WI38 (cell line): Measurements from ENCODE around the gene VWF.
A peak's percentile ranks its signal among the peaks of the same experiment; 100 is the strongest.

Experiments
- H3K4me3 ChIP-seq: 2 replicates; pipeline ENCODE4 v1.5.1; 2011; ENCODE audit warnings: low read depth, mild to moderate bottlenecking, control low read depth, low read length
- CTCF ChIP-seq: IDR thresholded peaks from 2 replicates; pipeline ENCODE4 v1.5.1; 2012; ENCODE audit warnings: low read depth, mild to moderate bottlenecking, control low read depth, low read length

The VWF gene

GRCh38 chr12:6074427-6074826 lies 50.0 kb downstream of the VWF start:
- no peak for TF ChIP-seq CTCF
- H3K4me3 ChIP-seq, result no peak overlapping the region

GRCh38 chr12:6073426-6073825 lies 51.0 kb downstream of the VWF start:
- H3K4me3 ChIP-seq, result no peak overlapping the region
- TF ChIP-seq CTCF, result no peak

- H3K4me3 ChIP-seq, result no peak overlapping the region
- TF ChIP-seq CTCF, result peak; percentile 35; the same call in 1 of the 2 replicates
Measured at GRCh38 chr12:6072302-6072752, 52.1 kb downstream of the VWF start.

- no peak for TF ChIP-seq CTCF
- no peak overlapping the region for H3K4me3 ChIP-seq
Measured at GRCh38 chr12:6071589-6071988, 52.9 kb downstream of the VWF start.

- no peak for TF ChIP-seq CTCF
- no peak overlapping the region for H3K4me3 ChIP-seq
Measured at GRCh38 chr12:6070472-6071257, 53.8 kb downstream of the VWF start.

- TF ChIP-seq CTCF, result no peak
- H3K4me3 ChIP-seq, result no peak overlapping the region
Measured at GRCh38 chr12:6069437-6070093, 54.9 kb downstream of the VWF start.

GRCh38 chr12:6068227-6068626 lies 56.2 kb downstream of the VWF start:
- TF ChIP-seq CTCF, result no peak
- no peak overlapping the region for H3K4me3 ChIP-seq
